ENCODE data around the gene VPS13D. TPM values are rescaled to one million over a fixed set of nuclear protein-coding genes. Genes with fewer than 3 reads are reported as not detected.

The VPS13D gene
- total RNA-seq, 2 donors from 2014 or later, result 63.5 to 67.6 TPM

DNA sequence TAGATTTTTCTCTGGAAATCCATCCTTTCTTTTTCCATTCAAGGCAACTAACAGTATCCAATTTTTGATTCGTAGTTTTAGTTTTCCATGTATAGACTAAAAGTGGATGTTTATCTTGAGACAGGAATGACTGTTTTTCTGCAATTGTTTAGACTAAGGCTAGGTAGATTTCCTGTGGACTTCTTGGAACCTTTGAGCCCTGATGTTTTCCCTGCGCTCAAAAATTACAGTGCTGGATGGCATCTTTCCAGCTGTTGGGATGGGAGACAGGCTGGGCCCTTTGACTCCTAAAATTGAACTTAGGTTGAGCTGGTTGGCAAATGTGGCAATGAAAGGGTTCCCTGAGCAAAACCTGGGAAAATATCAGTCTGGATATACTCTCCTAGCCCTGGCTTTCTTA lies 207.8 kb downstream of the VPS13D start:
- peaks cover 54% of the 10 kb centered on the region for H3K4me1 Mint-ChIP-seq
- no peak for DNase-seq
- no peaks in the 10 kb centered on the region for H3K9me3 ChIP-seq (ENCODE audit: control insufficient read depth, low read length, poor library complexity, severe bottlenecking)
- ATAC-seq, result no peak
- H3K27ac Mint-ChIP-seq, result no peak overlapping the region
- peaks cover 12% of the 10 kb centered on the region for H3K36me3 Mint-ChIP-seq (ENCODE audit: low read depth)
- H3K27me3 Mint-ChIP-seq, result no peaks in the 10 kb centered on the region
- H3K4me3 Mint-ChIP-seq, result no peak overlapping the region

DNA sequence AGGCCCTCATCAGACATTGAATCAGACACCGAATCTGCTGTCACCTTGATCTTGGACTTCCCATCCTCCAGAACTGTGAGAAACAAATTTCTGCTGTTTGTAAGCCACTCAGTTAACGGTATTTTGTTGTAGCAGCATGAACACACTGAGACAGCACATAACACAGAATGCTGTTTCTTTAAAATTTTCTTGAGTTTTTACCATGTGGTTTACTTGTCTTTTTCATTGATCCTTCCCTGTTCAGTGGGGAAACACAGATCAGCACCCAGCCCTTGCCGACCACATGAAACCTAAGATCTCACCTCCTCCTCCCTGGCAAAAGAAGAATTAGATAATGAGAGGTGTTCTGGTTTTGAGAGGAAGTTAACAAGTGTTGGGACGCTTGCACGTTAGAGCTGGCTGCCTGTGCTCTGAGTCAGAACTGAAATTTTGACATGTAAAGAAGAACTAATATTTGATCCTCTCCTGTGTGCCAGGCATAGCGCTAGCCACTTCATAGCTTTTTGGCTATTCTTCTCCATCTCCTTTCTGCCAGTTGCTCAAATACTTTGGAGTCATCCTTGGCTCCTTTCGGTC lies 208.6 kb downstream of the VPS13D start:
- Mint-ChIP-seq H3K27ac (peak overlapping the region; percentile 70), H3K4me3 (no peak overlapping the region), H3K4me1 (peaks cover 53% of the 10 kb centered on the region), H3K36me3 (ENCODE audit: low read depth) (peaks cover 12% of the 10 kb centered on the region), H3K27me3 (no peaks in the 10 kb centered on the region)
- peak; percentile 70 for ATAC-seq
- DNase-seq, result no peak
- H3K9me3 ChIP-seq (ENCODE audit: control insufficient read depth, low read length, poor library complexity, severe bottlenecking), result no peaks in the 10 kb centered on the region

DNA sequence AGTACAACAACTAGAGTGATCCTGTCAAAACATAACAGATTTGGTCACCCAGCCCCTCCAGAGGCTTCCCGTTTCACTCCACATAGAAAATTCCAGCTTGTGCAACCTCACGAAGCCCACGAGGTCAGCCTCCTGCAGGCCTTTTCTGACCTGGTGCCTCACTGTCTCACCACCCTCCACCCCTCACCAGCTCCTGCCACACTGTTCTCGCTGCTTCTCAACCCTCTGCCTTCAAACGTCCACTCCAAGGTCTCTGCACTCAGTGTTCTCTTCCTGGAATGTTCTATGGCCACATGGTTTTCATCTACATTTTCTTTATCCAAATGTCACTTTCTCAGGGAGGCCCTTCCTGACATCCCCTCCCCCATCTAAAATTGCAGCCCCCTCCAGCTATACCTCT lies 209.2 kb downstream of the VPS13D start:
- Mint-ChIP-seq H3K27ac (peak overlapping the region; percentile 70), H3K4me3 (no peak overlapping the region), H3K27me3 (no peaks in the 10 kb centered on the region), H3K4me1 (peaks cover 47% of the 10 kb centered on the region), H3K36me3 (ENCODE audit: low read depth) (peaks cover 12% of the 10 kb centered on the region)
- no peak for ATAC-seq
- no peaks in the 10 kb centered on the region for H3K9me3 ChIP-seq (ENCODE audit: control insufficient read depth, low read length, poor library complexity, severe bottlenecking)
- DNase-seq, result no peak

DNA sequence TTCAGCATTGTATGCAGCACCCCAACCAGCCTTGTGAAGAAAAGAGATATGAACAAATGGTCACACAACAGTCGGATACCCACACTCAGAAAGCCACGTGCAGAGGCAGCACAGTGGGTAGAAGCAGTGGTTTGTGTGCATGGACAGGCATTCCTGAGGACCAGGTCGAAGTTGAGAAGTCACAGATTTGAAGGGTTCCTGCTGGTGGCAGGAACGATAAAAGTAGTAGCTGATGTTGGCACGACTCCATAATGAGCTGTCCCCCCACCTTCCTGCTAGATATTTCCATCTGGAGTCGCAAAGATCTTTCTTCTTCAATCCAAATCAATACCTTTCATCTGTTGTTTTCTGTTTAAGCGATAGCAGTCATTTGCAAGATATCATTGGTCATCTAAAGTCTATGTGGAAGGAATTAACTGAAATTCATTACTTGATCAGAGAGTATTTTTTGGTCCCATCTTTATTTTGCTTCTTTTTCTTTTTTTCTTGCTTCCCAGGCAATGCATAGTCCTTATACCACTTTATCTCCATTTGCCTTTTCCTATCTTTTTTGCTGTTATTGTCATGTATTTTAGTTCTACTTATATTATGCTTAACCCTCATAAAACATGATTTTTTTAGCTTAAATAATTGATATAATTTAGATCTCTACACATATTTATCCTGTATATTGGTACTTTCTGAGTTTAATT lies 211.7 kb downstream of the VPS13D start:
- Mint-ChIP-seq H3K27ac (no peak overlapping the region), H3K4me1 (peaks cover 32% of the 10 kb centered on the region), H3K27me3 (no peaks in the 10 kb centered on the region), H3K4me3 (no peak overlapping the region), H3K36me3 (ENCODE audit: low read depth) (peaks cover 9% of the 10 kb centered on the region)
- DNase-seq (no peak), ATAC-seq (no peak)
- no peaks in the 10 kb centered on the region for H3K9me3 ChIP-seq (ENCODE audit: control insufficient read depth, low read length, poor library complexity, severe bottlenecking)

DNA sequence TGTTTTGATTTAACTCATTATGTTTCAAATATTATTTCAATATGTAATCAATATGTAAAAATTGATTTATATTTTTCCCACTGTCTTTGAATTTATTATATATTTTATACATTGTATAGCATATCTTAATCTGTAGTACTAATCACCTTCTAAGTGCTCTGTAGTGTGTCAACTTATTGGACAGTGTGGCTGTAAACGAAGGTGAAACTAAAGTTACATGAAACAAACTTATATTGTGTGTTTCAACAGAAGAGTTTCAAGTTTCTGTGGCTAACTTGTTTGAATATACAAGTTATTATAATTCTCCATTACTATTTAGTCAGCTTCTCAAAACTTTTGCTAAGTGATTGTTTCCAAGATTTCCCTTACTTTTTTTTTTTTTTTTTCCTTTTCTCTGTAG lies 212.4 kb downstream of the VPS13D start:
- Mint-ChIP-seq H3K36me3 (ENCODE audit: low read depth) (peaks cover 9% of the 10 kb centered on the region), H3K27ac (no peak overlapping the region), H3K27me3 (no peaks in the 10 kb centered on the region), H3K4me1 (peaks cover 32% of the 10 kb centered on the region), H3K4me3 (no peak overlapping the region)
- no peaks in the 10 kb centered on the region for H3K9me3 ChIP-seq (ENCODE audit: control insufficient read depth, low read length, poor library complexity, severe bottlenecking)
- DNase-seq (no peak), ATAC-seq (no peak)

DNA sequence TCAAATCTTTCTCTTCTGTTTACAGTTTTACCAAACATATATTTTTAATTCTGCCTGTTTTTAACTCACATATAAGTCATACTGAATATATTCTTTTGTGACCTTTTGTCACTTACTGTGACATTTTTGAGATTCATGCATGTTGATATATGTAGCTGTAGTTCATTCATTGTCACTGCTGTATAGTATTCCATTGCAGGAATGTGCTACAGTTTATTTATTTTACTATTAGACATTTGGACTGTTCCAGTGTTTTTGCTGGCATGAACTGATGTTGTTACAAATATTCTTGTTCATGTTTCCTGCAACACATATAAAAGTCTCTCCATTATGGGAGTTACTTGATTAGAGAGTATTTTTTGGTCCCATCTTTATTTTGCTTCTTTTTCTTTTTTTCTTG lies 213.3 kb downstream of the VPS13D start:
- ATAC-seq (no peak), DNase-seq (no peak)
- H3K27ac Mint-ChIP-seq, result no peak overlapping the region
- no peak overlapping the region for H3K4me3 Mint-ChIP-seq
- H3K9me3 ChIP-seq (ENCODE audit: control insufficient read depth, low read length, poor library complexity, severe bottlenecking), result no peaks in the 10 kb centered on the region
- H3K4me1 Mint-ChIP-seq, result peaks cover 34% of the 10 kb centered on the region
- H3K36me3 Mint-ChIP-seq (ENCODE audit: low read depth), result peaks cover 9% of the 10 kb centered on the region
- no peaks in the 10 kb centered on the region for H3K27me3 Mint-ChIP-seq

DNA sequence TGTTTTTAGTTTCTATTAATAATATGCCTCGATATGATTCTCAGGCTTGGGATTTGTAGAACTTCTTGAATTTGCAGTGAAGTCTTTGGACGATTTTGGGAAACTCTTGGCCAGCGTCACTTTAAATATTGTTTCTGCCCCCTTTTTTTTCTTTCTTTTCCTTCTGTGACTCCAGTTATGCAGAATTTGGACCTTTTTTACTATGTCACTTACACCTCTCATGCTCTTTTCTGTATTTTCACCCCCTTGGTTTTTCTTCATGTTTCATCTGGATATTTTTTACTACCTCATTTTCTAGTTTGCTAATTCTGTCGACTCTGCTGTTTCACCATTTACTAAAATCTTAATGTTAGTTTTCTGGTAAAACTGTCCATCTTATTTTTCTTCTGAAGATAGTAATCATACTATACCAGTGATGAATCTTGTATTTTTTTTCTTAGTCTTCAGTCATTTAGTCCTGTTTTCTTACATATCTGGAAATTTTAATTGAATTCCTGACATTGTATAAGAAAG lies 214.6 kb downstream of the VPS13D start:
- H3K9me3 ChIP-seq (ENCODE audit: control insufficient read depth, low read length, poor library complexity, severe bottlenecking), result no peaks in the 10 kb centered on the region
- no peak overlapping the region for H3K27ac Mint-ChIP-seq
- ATAC-seq (no peak), DNase-seq (no peak)
- H3K27me3 Mint-ChIP-seq, result no peaks in the 10 kb centered on the region
- peaks cover 35% of the 10 kb centered on the region for H3K4me1 Mint-ChIP-seq
- no peak overlapping the region for H3K4me3 Mint-ChIP-seq
- H3K36me3 Mint-ChIP-seq (ENCODE audit: low read depth), result peaks cover 6% of the 10 kb centered on the region

DNA sequence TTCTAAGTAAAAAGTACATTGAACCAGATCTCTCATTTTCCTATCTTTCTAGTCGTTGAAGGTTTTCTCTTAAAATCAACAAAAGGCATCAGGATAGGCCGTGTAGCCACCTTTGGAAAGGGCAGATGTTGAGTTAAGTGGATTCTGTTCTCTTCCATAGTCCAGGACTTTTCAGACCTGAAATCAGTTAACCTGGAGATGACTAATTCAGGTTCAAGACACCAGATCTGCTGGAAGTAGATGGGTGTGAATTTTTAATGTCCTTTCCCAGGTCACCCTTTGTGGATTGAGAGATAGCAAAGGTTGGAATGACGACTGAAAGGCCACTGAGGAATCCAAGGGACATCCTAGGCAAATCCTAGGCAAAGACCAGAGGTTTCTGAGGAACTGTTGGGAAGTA lies 215.4 kb downstream of the VPS13D start:
- no peak for DNase-seq
- Mint-ChIP-seq H3K36me3 (ENCODE audit: low read depth) (peaks cover 2% of the 10 kb centered on the region), H3K27ac (no peak overlapping the region), H3K4me1 (peaks cover 37% of the 10 kb centered on the region), H3K4me3 (no peak overlapping the region), H3K27me3 (no peaks in the 10 kb centered on the region)
- H3K9me3 ChIP-seq (ENCODE audit: control insufficient read depth, low read length, poor library complexity, severe bottlenecking), result no peaks in the 10 kb centered on the region
- no peak for ATAC-seq

DNA sequence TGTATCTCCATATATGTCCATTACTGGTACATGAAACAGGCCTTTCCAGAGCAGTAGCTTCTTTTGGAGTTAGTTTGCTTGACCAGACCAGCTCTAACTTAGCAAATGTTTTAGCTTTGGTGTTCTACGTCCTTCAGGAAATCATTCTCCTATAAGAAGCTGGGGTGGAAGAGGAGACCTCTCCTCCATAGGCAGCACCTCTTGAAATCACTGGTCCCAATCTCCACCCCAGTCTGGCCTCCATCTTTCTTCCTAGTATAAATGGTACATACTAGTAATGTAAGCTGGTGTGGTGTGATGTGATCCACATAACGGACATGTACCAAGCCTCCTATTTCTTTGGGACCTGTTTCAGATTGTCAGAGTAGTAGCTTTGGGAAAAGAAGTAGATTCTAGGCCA lies 216.8 kb downstream of the VPS13D start:
- Mint-ChIP-seq H3K27ac (peak overlapping the region; percentile 71), H3K4me3 (no peak overlapping the region), H3K27me3 (no peaks in the 10 kb centered on the region), H3K36me3 (ENCODE audit: low read depth) (no peaks in the 10 kb centered on the region), H3K4me1 (peaks cover 39% of the 10 kb centered on the region)
- ATAC-seq, result no peak
- no peaks in the 10 kb centered on the region for H3K9me3 ChIP-seq (ENCODE audit: control insufficient read depth, low read length, poor library complexity, severe bottlenecking)
- DNase-seq, result no peak

DNA sequence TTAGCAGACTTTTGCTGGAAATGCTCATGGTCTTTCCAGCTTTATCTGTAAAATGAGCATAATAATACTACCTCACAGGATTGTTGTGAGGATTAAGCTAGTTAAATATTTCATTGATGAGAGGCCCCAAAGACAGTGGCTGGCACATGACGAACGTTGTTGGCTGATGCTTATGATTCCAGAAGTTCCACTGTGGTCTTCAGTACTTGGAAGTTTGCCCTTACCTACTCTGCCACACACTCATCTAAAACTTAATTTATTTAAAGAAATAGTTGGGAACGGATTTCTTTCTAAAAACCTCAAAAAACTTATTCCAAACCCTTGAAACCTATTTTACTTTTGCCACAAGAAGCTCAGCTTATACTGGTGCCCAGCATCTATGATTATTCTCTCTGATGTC lies 217.5 kb downstream of the VPS13D start:
- Mint-ChIP-seq H3K4me3 (no peak overlapping the region), H3K4me1 (peaks cover 37% of the 10 kb centered on the region), H3K36me3 (ENCODE audit: low read depth) (no peaks in the 10 kb centered on the region), H3K27ac (no peak overlapping the region), H3K27me3 (no peaks in the 10 kb centered on the region)
- H3K9me3 ChIP-seq (ENCODE audit: control insufficient read depth, low read length, poor library complexity, severe bottlenecking), result no peaks in the 10 kb centered on the region
- no peak for ATAC-seq
- no peak for DNase-seq

DNA sequence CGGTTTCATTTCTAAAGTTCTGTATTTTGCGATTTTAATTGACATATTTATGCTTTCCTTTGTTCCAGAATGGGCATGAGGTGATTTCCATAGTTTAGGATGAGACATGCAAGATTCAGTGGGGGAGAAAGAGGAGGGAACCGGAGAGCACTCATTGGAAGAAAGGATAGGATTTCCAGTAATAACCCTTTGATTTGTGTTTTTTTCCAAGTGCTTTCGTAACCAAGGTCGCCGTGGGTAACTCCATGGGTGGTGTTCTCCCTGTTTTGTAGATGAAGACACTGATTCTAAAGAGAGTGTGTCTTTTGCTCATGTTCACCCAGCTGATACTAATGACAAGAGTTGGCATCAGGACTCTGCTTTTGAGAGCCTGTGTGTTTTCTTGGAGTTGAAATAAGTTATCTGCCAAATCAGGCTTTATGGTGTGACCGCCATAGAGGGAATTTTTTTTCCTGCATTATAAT lies 218.1 kb downstream of the VPS13D start:
- peak overlapping the region; percentile 93 for H3K27ac Mint-ChIP-seq
- no peaks in the 10 kb centered on the region for H3K27me3 Mint-ChIP-seq
- peak overlapping the region; percentile 57 for H3K4me3 Mint-ChIP-seq
- H3K4me1 Mint-ChIP-seq, result peaks cover 37% of the 10 kb centered on the region
- DNase-seq, result no peak
- no peak for ATAC-seq
- H3K36me3 Mint-ChIP-seq (ENCODE audit: low read depth), result no peaks in the 10 kb centered on the region
- H3K9me3 ChIP-seq (ENCODE audit: control insufficient read depth, low read length, poor library complexity, severe bottlenecking), result no peaks in the 10 kb centered on the region

DNA sequence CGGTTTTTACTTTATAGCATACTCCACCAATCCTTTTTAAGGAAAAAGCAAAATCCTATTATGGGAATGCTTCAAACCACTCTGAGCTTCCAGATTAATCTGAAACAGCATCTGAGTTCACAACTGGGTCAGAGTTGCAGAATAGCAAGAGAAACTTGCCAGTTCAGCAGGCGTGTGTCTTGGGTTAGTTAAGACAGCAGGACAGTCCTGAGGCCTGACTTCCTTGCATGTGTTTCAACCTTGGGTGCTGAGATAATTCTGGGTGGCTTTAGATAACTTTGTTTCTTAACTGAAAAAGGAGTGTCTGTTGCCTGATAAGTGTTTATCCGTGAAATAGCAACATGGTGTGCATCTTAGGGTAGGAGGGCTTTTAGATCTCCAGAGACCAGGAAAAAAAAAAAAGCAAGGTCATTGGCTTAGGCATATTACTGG lies 218.9 kb downstream of the VPS13D start:
- no peak for ATAC-seq
- Mint-ChIP-seq H3K36me3 (ENCODE audit: low read depth) (no peaks in the 10 kb centered on the region), H3K27me3 (no peaks in the 10 kb centered on the region), H3K4me3 (peak overlapping the region; percentile 9), H3K27ac (peak overlapping the region; percentile 93), H3K4me1 (peaks cover 46% of the 10 kb centered on the region)
- H3K9me3 ChIP-seq (ENCODE audit: control insufficient read depth, low read length, poor library complexity, severe bottlenecking), result no peaks in the 10 kb centered on the region
- no peak for DNase-seq

DNA sequence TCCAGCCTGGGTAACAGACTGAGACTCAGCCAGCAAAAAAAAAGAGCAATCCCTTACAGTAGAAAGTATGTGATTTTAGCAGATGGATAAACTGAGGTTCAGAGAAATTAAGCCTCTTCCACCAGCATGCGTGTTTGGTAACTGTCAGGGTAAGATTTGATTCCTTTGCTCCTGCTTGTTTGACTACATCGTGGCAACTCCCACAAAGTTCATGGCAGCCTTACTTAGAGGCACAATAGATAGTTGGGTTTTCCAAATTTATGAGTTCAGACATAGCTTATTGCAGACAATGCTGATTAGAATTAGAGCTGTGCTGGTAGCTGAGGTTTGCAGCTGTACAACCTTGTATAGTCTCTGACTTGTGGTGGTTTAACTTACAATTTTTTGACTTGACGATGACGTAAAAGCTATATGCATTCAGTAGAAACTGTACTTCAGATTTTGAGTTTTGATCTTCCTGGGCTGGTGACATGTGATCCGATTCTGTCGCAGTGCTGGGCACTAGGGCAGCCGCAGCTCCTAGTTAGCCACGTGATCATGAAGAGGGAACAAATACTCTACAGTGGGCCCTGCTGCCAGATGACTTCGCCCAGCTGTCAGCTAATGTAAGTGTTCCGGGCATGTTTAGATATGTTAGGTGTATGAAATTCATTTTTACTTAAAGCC lies 220.4 kb downstream of the VPS13D start:
- ATAC-seq (peak; percentile 2), DNase-seq (no peak)
- H3K4me1 Mint-ChIP-seq, result peaks cover 52% of the 10 kb centered on the region

More for the DNA sequence above, 220.4 kb downstream of the VPS13D start:
- Mint-ChIP-seq H3K27ac (peak overlapping the region; percentile 93), H3K4me3 (peak overlapping the region; percentile 89), H3K27me3 (no peaks in the 10 kb centered on the region), H3K36me3 (ENCODE audit: low read depth) (no peaks in the 10 kb centered on the region)
- no peaks in the 10 kb centered on the region for H3K9me3 ChIP-seq (ENCODE audit: control insufficient read depth, low read length, poor library complexity, severe bottlenecking)
